GM12864 (cell line): Measurements from ENCODE around the gene TCF7.

Experiments used
- DNase-seq: peaks from one replicate; pipeline ENCODE4 v3.0.0-alpha.2; 2011; ENCODE audit warnings: low read depth
- H3K4me3 ChIP-seq: 2 replicates; pipeline ENCODE4 v1.5.1; 2011; ENCODE audit warnings: mild to moderate bottlenecking, low read depth, low read length, control low read depth
- TF ChIP-seq, protein P1 (sequence below): IDR thresholded peaks from 2 replicates; pipeline ENCODE4 v1.5.1; 2011; ENCODE audit warnings: low read depth, mild to moderate bottlenecking, moderate library complexity, low read length, control low read depth, inconsistent platforms; ENCODE audit errors: missing control alignments

The TCF7 gene

DNA sequence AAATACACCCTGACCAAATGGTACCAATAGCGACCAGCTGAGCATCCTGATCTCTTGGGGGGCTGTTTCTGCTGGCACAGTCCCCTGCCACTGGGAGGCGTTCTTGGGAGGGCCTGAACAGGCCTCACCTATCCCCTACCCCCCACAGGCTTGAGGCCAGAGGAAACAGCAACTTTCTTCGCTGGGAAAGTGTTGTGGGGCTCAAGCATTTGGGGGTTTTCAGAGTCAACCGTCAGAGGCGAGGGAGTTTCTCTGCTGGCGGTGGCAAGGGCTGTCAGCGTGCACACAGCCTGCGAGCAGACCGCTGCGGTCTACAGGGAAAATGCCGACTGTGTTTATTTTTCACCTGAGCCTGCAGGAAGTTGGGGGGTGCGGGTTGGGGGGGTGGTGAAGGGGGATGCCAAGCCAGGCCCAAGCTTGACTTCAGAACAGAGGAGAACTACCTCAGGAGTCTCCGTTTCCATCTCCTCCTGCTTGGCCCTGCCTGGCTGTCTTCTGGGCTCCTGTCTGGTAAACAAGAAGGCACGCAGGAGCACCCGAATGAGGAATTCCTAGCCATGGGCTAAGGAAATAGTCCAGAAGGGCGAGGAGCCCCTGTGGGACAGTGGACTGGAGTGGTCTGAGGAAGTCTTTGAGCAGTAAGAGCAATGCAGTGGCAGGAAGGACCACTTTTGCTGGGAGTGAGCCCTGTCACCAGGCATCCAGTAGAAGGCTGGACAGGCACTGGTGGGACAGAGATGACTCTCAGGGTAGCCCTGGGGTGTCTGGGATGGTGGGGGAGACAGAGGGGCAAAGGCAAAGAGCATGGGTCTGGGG lies 18.1 kb downstream of the TCF7 start:
- no peak overlapping the region for H3K4me3 ChIP-seq
- DNase-seq: peak; percentile 79
- TF ChIP-seq, protein P1, sequence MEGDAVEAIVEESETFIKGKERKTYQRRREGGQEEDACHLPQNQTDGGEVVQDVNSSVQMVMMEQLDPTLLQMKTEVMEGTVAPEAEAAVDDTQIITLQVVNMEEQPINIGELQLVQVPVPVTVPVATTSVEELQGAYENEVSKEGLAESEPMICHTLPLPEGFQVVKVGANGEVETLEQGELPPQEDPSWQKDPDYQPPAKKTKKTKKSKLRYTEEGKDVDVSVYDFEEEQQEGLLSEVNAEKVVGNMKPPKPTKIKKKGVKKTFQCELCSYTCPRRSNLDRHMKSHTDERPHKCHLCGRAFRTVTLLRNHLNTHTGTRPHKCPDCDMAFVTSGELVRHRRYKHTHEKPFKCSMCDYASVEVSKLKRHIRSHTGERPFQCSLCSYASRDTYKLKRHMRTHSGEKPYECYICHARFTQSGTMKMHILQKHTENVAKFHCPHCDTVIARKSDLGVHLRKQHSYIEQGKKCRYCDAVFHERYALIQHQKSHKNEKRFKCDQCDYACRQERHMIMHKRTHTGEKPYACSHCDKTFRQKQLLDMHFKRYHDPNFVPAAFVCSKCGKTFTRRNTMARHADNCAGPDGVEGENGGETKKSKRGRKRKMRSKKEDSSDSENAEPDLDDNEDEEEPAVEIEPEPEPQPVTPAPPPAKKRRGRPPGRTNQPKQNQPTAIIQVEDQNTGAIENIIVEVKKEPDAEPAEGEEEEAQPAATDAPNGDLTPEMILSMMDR: peak; percentile 62

DNA sequence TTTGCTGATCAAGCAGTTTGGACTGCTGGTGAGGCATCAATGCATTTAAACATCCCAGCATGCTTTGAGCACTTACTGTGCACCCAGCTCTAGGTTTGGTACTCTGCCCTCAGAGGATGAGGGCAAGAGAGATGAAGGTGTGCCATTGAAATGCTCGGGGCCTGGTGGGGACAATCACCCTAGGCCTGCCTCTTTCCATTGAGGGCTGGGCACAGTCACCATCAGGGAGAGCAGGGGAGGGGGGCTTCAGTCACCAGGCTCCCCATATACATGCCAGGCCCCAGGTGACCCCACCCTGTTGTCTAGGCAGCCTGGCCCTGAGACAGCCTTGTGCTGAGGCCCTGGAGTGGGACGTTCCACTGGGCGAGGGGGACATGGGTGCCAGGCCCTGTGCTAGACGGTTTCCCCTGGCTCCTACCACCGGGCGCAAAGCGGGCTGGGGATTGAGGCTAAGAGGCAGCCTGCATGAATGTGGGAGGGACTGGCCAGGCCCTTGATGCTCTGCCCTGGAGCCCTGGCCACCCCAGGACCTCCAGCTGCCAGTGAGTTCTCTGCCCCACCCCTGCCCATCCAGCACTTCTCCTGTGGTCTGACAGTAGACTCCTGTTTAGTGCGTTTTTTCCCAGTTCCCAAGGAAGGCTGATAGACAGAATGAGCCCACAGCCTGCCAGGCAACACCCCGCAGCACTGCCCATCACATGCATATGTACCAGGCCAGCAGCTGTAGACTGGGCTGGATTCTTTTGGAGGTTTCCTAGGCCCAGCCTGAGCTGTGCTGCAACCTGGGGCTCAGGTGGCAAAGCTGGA lies 18.9 kb downstream of the TCF7 start:
- H3K4me3 ChIP-seq: no peak overlapping the region
- TF ChIP-seq, protein P1: no peak
- DNase-seq: no peak

DNA sequence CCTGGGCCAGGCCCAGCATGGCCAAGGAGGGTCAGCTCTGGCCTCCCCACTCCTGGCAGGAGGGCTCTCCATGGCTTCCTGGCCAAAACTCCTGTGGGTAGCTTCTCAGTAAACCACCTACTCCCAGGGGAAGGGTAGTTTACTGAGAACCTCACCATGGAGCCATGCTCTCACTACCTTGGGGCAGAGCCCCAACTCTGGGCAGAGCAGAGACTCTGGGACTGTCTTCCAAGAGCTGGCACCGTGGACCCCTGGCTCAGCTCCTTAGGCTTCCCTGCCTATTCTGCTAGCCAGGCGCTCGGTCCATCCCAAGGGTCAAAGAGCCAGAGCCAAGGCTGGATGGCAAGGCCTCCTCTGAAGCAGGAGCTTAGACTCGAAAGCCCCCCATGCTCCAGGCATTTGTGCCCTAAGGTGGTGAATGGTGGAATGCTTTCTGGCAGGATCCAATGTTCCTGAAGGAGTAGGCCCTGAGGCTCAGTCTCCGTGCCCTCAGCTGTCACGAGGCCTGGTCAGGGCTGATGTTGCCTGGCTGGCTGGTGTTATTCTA lies 19.6 kb downstream of the TCF7 start:
- H3K4me3 ChIP-seq: no peak overlapping the region
- no peak for DNase-seq
- TF ChIP-seq, protein P1: no peak

DNA sequence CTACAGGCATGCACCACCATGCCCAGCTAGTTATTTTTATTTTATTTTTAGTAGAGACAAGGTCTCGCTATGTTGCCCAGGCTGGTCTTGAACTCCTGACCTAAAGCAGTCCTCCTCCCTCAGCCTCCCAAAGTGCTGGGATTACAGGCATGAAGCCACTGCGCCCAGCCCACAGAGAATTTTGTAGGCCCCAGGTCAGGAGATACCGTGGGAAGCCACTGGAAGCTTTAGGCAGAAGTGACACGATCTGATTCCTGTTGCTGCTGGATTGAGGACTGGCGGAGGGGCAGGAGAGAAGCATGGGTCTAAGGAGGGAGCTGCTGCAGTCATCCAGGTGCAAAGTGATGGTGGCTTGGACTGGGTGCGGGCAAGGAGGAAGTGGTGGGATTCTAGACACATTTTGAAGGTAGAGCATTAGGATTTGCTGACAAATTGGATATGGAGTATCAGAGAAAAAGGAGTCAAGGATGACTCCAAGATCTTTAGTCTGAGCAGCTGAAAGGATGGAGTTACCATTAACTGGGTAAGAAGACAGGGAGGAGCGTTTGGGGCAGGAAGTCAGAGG lies 20.7 kb downstream of the TCF7 start:
- no peak for DNase-seq
- TF ChIP-seq, protein P1: no peak
- no peak overlapping the region for H3K4me3 ChIP-seq

DNA sequence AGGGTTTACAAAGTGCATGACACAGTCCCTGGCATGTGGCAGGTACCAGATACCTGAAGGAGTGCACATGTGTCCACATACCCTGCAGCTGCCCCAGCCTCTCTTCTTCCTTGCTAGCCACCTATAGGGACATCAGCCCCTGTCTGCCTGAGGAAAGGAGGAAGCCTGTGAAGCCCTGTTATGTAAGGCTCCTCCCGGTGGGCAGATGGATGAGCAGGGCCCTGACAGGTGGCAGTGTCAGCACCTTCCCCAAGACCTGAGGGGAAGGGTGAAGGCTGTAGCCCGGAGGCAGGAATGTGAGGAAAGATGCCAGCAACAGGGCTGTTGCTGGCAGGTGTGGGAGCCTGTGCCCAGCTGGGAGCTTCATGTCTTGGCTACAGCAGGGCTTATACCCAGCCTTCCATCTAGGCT lies 21.7 kb downstream of the TCF7 start:
- no peak overlapping the region for H3K4me3 ChIP-seq
- TF ChIP-seq, protein P1: no peak
- no peak for DNase-seq

DNA sequence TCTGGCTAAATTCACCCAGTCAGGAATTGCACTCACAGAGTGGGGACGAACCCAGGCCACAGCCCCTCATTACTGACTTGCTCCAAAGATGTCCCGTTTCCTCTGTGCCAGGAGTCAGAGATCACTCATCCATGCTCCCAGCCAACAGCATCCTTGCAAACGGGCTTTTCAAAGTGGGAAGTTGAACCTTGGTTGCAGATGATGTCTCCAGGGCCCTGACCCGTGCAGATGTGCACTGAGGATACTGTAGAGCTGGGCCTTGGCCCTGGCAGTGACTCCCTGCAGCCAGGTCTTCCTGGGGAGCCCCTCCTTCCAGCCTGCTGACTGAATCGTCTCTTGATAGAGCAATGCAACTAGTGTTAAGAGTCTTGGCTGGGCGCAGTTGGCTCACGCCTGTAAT lies 22.3 kb downstream of the TCF7 start:
- no peak overlapping the region for H3K4me3 ChIP-seq
- no peak for DNase-seq
- TF ChIP-seq, protein P1: no peak
